Fibroblast of villous mesenchyme (primary cell): Measurements from ENCODE around the gene ASAP2. TPM values are rescaled to one million over a fixed set of nuclear protein-coding genes. Genes with fewer than 3 reads are reported as not detected.

Experiments
- DNase-seq: peaks from one replicate; pipeline ENCODE4 v3.0.0-alpha.2; 2010; ENCODE audit warnings: low read depth
- H3K4me3 ChIP-seq: 2 replicates; pipeline ENCODE4 v1.5.1; 2011; ENCODE audit warnings: low read depth, mild to moderate bottlenecking, low read length
- CTCF ChIP-seq: IDR thresholded peaks from 2 replicates; pipeline ENCODE4 v1.5.1; 2012; ENCODE audit warnings: low read depth, mild to moderate bottlenecking, low read length; ENCODE audit not compliant: insufficient read depth
- total RNA-seq: library from RNA; depleted of rRNA; stranded (reverse); fragments of >200 nt; gene quantifications from 2 replicates; pipeline ENCODE4 v1.2.3, GENCODE V29; 2012

The ASAP2 gene
- total RNA-seq, 1 donor, result 66.5 TPM

- H3K4me3 ChIP-seq, result no peak overlapping the region
- TF ChIP-seq CTCF, result no peak
- DNase-seq, result no peak
Observed at GRCh38 chr2:9197916-9198315, 8.7 kb upstream of the ASAP2 start.

DNA sequence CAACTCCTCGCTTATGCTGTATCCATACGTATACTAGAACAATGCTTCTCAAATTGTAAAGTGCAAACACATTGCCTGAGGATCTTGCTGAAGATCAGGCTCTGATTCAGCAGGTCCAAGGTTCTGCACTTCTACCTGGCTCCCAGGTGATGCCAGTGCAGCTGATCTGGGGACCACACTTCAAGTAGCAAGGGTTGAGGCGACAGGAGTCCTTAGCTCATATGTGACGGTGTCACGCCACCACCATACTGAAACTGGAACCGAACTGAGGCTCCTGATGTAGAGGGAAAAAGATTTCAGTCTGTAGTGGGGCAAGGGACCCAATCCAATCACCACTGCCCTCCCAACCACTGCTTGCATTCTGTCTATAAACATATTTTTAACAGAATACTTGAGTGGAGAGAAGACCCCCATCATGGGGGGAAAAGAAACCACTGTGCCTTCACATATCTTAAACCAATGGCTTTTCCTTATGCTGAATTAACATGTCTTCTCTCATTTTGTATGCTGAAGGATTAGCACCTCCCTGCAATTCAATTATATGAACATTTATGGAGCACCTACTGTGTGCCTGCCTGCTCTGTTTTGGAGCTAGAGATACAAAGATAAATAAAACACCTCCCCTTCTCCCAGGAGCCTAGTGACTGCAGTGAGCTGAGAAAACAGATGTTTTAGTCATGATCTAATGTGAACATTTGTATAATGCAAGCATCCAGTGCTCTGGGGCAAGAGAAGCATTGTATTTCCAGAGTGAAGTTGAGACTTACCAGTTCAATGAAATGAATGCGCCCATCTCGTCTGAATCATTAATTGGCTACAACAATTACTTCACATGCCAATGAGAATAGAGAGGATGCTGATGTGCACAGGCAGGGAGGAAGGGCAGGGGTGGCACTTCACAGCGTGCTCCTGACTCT lies 6.6 kb upstream of the ASAP2 start:
- DNase-seq, result peak; percentile 70
- no peak for TF ChIP-seq CTCF
- no peak overlapping the region for H3K4me3 ChIP-seq

GRCh38 chr2:9200633-9201015 lies 6.0 kb upstream of the ASAP2 start:
- H3K4me3 ChIP-seq, result no peak overlapping the region
- no peak for DNase-seq
- TF ChIP-seq CTCF, result no peak

- no peak overlapping the region for H3K4me3 ChIP-seq
- DNase-seq, result peak; percentile 92
- TF ChIP-seq CTCF, result peak; percentile 6
Observed at GRCh38 chr2:9201185-9201891, 5.3 kb upstream of the ASAP2 start.

DNA sequence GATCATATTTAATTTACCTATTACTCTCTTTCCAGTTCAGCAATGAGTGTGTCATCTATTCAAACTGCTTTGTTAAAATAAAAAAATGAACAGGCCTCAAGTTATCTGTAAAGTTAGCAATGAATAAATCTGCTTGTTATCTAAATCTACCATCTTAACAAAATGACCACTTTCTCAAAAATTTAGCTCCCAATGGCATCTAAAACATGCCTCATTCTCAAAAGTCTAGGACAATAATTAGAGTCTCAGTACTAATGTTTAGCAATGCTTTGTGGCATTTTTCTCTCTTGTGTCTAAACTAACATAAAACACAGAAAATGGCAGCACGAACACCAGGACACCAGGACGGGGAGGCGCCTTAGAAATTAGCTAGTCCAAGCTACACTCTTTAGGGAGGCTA lies 3.6 kb upstream of the ASAP2 start:
- no peak for DNase-seq
- no peak for TF ChIP-seq CTCF
- no peak overlapping the region for H3K4me3 ChIP-seq

DNA sequence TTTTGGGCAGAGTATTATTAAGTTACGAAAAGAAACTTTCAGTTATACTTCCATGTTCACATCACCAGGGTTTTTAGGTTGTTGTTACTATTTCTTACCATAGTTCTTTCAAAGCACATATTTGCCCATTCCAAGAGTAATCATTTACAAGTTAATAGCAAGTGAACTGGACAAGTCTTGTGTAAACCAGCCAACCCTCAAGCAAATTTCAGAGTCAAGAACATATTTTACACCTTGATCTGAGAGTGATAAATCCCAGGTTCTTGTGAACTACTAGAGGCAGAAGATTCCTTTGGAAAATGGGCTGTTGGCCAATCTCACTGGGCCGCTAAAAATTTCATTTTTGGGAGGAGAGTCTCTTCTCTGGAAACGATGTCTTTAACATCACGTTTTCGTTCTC lies 2.7 kb upstream of the ASAP2 start:
- no peak for TF ChIP-seq CTCF
- H3K4me3 ChIP-seq, result no peak overlapping the region
- no peak for DNase-seq

- no peak overlapping the region for H3K4me3 ChIP-seq
- no peak for DNase-seq
- TF ChIP-seq CTCF, result no peak
Observed at GRCh38 chr2:9204939-9205338, 1.7 kb upstream of the ASAP2 start.
